ENCODE results near the gene ALX4. TPM values are rescaled to one million over a fixed set of nuclear protein-coding genes. Genes with fewer than 3 reads are reported as not detected.

Gene ALX4
- total RNA-seq, 2 experiments from 2014 or later: not detected

DNA sequence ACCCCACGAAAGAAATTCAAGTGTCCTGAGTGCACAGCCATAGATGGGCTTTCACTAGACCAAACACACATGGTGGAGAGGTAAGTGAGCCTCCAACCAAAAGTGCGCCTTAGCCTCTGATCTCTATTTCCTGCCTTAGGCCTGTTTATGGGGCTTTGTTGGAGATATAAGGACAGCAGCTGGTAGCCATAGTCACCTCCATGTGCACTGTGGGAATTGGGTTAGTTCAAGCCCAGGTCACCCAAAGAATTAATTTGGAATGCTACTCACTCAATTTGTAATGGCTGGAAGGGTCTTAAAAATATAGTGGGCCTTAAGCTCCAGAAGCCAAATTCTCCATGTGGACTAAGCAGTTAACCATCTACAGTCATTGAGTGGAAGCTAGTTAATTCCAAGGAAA is 73.6 kb downstream of the ALX4 start:
- Histone ChIP-seq H3K27ac (ENCODE audit: low read depth in 1 of 2, low read length in 2 of 2) (no peak overlapping the region), H3K36me3 (ENCODE audit: insufficient read depth, low read length) (peaks cover 13% of the 10 kb centered on the region), H3K4me3 (ENCODE audit: low read length) (no peak overlapping the region), H3K9me3 (ENCODE audit: control insufficient read depth in 1 of 2, insufficient read depth in 1 of 2, low read length in 2 of 2) (no peaks in the 10 kb centered on the region), H3K4me1 (ENCODE audit: insufficient read depth, low read length) (no peaks in the 10 kb centered on the region), H3K27me3 (ENCODE audit: control insufficient read depth in 1 of 2, insufficient read depth in 2 of 2, low read length in 2 of 2) (no peaks in the 10 kb centered on the region)
- ATAC-seq (ENCODE audit: poor library complexity): no peak
- Mint-ChIP-seq H3K27me3 (no peaks in the 10 kb centered on the region), H3K27ac (no peak overlapping the region), H3K4me1 (ENCODE audit: low read depth) (no peaks in the 10 kb centered on the region), H3K9me3 (no peaks in the 10 kb centered on the region), H3K36me3 (ENCODE audit: low read depth) (peaks cover 83% of the 10 kb centered on the region), H3K4me3 (no peak overlapping the region)
- TF ChIP-seq, protein P1, sequence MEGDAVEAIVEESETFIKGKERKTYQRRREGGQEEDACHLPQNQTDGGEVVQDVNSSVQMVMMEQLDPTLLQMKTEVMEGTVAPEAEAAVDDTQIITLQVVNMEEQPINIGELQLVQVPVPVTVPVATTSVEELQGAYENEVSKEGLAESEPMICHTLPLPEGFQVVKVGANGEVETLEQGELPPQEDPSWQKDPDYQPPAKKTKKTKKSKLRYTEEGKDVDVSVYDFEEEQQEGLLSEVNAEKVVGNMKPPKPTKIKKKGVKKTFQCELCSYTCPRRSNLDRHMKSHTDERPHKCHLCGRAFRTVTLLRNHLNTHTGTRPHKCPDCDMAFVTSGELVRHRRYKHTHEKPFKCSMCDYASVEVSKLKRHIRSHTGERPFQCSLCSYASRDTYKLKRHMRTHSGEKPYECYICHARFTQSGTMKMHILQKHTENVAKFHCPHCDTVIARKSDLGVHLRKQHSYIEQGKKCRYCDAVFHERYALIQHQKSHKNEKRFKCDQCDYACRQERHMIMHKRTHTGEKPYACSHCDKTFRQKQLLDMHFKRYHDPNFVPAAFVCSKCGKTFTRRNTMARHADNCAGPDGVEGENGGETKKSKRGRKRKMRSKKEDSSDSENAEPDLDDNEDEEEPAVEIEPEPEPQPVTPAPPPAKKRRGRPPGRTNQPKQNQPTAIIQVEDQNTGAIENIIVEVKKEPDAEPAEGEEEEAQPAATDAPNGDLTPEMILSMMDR (IDR thresholded peaks at IDR 0.05): no peak
- intact Hi-C loops (cut with DNase I, micrococcal nuclease): no loop called here
- POLR2A ChIA-PET: no interaction called here
- no peak for DNase-seq
- CTCF ChIA-PET: no interaction called here

DNA sequence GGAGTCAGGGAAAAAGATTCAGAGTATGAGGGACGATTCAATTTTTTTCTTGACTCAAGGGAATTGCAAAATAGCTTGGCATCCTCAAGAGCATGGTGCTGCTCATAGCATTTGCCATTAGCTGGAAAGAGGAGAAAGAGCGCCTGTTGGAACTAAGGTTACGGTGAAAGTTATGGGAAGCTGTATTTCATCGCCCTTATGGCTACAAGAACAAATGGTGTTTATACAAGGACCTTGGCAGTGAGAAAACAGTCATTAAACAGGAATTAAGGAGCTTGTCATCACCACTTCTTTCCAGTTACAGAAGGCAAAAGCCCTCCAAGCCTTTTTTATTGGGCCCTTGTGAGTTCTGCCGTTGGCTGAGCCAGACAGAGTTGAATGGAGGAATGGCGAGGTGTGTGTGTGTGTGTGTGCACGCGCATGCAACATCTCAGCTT is 74.2 kb downstream of the ALX4 start:
- Mint-ChIP-seq H3K27ac (no peak overlapping the region), H3K4me1 (ENCODE audit: low read depth) (no peaks in the 10 kb centered on the region), H3K4me3 (no peak overlapping the region), H3K9me3 (no peaks in the 10 kb centered on the region), H3K36me3 (ENCODE audit: low read depth) (peaks cover 83% of the 10 kb centered on the region), H3K27me3 (no peaks in the 10 kb centered on the region)
- TF ChIP-seq, protein P1 (IDR thresholded peaks at IDR 0.05): no peak
- ChIA-PET CTCF (no interaction called here), POLR2A (no interaction called here)
- H3K4me3 ChIP-seq (ENCODE audit: low read length): no peak overlapping the region
- H3K27ac ChIP-seq (ENCODE audit: low read depth in 1 of 2, low read length in 2 of 2): no peak overlapping the region
- no peaks in the 10 kb centered on the region for H3K27me3 ChIP-seq (ENCODE audit: control insufficient read depth in 1 of 2, insufficient read depth in 2 of 2, low read length in 2 of 2)
- H3K36me3 ChIP-seq (ENCODE audit: insufficient read depth, low read length): peaks cover 13% of the 10 kb centered on the region
- DNase-seq: no peak
- no peaks in the 10 kb centered on the region for H3K9me3 ChIP-seq (ENCODE audit: control insufficient read depth in 1 of 2, insufficient read depth in 1 of 2, low read length in 2 of 2)
- no peaks in the 10 kb centered on the region for H3K4me1 ChIP-seq (ENCODE audit: insufficient read depth, low read length)
- ATAC-seq (ENCODE audit: poor library complexity): no peak
- intact Hi-C loops (cut with DNase I, micrococcal nuclease): no loop called here

DNA sequence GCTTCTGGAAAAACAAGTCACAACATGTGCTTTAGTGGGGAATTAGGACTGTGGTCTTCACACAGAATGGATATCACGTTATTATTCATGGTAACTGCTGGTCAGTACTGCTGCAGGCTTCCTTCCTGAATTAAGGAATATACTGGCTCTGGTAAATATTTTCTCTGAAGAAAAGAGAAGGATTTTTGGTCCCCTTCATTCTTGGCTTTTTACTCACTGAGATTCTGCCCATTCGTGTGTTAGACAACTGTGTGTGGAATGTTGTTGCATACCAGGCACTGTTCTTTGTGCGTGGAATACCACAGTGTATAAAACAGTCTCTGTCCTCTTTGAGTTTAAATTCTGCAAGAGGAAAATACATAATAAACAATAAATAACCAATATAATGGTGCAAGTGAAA is 80.3 kb downstream of the ALX4 start:
- ChIA-PET POLR2A (no interaction called here), CTCF (no interaction called here)
- DNase-seq: no peak
- Histone ChIP-seq H3K27ac (ENCODE audit: low read depth in 1 of 2, low read length in 2 of 2) (no peak overlapping the region), H3K4me3 (ENCODE audit: low read length) (no peak overlapping the region), H3K4me1 (ENCODE audit: insufficient read depth, low read length) (peaks cover 10% of the 10 kb centered on the region), H3K36me3 (ENCODE audit: insufficient read depth, low read length) (no peaks in the 10 kb centered on the region), H3K27me3 (ENCODE audit: control insufficient read depth in 1 of 2, insufficient read depth in 2 of 2, low read length in 2 of 2) (no peaks in the 10 kb centered on the region), H3K9me3 (ENCODE audit: control insufficient read depth in 1 of 2, insufficient read depth in 1 of 2, low read length in 2 of 2) (no peaks in the 10 kb centered on the region)
- Mint-ChIP-seq H3K27ac (no peak overlapping the region), H3K4me1 (ENCODE audit: low read depth) (peaks cover 17% of the 10 kb centered on the region), H3K9me3 (no peaks in the 10 kb centered on the region), H3K4me3 (no peak overlapping the region), H3K27me3 (no peaks in the 10 kb centered on the region), H3K36me3 (ENCODE audit: low read depth) (peaks cover 52% of the 10 kb centered on the region)
- TF ChIP-seq, protein P1 (IDR thresholded peaks at IDR 0.05): no peak
- ATAC-seq (ENCODE audit: poor library complexity): no peak
- intact Hi-C loops (cut with DNase I, micrococcal nuclease): no loop called here

All from CD4-positive, alpha-beta T cell (primary cell).